Retinal pigment epithelial cell (primary cell): ENCODE results near the gene LDLRAD3.

ENCODE experiments used
- DNase-seq: peaks from one replicate; pipeline ENCODE4 v3.0.0-alpha.2; 2010; ENCODE audit warnings: low read depth
- H3K4me3 ChIP-seq: 2 replicates; pipeline ENCODE4 v1.5.1; 2011; ENCODE audit warnings: mild to moderate bottlenecking, low read length, control low read depth, moderate library complexity
- TF ChIP-seq, protein P1 (sequence below): conservative IDR thresholded peaks from 2 replicates; pipeline ENCODE4 v1.5.1; 2011; ENCODE audit warnings: low read depth, low read length, control low read depth, inconsistent platforms

Gene LDLRAD3

GRCh38 chr11:36053862-36054261, 110.0 kb downstream of the LDLRAD3 start:
- TF ChIP-seq, protein P1, sequence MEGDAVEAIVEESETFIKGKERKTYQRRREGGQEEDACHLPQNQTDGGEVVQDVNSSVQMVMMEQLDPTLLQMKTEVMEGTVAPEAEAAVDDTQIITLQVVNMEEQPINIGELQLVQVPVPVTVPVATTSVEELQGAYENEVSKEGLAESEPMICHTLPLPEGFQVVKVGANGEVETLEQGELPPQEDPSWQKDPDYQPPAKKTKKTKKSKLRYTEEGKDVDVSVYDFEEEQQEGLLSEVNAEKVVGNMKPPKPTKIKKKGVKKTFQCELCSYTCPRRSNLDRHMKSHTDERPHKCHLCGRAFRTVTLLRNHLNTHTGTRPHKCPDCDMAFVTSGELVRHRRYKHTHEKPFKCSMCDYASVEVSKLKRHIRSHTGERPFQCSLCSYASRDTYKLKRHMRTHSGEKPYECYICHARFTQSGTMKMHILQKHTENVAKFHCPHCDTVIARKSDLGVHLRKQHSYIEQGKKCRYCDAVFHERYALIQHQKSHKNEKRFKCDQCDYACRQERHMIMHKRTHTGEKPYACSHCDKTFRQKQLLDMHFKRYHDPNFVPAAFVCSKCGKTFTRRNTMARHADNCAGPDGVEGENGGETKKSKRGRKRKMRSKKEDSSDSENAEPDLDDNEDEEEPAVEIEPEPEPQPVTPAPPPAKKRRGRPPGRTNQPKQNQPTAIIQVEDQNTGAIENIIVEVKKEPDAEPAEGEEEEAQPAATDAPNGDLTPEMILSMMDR = no peak
- no peak overlapping the region for H3K4me3 ChIP-seq
- DNase-seq = no peak

GRCh38 chr11:36054628-36055027, 110.8 kb downstream of the LDLRAD3 start:
- no peak overlapping the region for H3K4me3 ChIP-seq
- DNase-seq = no peak
- TF ChIP-seq, protein P1 = no peak

- DNase-seq = no peak
- no peak overlapping the region for H3K4me3 ChIP-seq
- TF ChIP-seq, protein P1 = peak; percentile 70
These were observed 112.4 kb downstream of the LDLRAD3 start for GRCh38 chr11:36056160-36056751.

GRCh38 chr11:36057379-36058042, 113.6 kb downstream of the LDLRAD3 start:
- no peak for DNase-seq
- H3K4me3 ChIP-seq = no peak overlapping the region
- TF ChIP-seq, protein P1 = no peak

DNA sequence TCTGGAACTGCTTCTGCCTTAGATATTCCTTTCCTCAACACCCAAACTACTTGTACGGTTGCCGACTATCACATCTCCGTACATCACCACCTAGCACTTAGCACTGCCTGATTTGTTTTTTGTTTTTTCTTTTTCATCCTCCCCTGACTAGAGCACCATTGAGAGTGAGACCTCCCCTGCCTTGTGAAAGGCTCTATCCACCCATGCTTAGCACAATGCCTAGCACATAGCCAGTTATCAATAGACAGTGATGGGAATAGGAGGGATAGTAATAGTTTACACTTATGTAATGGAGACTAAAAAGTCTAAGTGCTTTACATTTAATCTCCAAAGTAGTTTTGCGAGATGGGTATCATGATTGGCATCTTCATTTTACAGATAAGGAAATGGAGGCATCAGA, 115.8 kb downstream of the LDLRAD3 start:
- DNase-seq = no peak
- TF ChIP-seq, protein P1 = no peak
- no peak overlapping the region for H3K4me3 ChIP-seq

- TF ChIP-seq, protein P1 = no peak
- no peak for DNase-seq
- H3K4me3 ChIP-seq = no peak overlapping the region
These were observed 117.1 kb downstream of the LDLRAD3 start for GRCh38 chr11:36060926-36061325.

DNA sequence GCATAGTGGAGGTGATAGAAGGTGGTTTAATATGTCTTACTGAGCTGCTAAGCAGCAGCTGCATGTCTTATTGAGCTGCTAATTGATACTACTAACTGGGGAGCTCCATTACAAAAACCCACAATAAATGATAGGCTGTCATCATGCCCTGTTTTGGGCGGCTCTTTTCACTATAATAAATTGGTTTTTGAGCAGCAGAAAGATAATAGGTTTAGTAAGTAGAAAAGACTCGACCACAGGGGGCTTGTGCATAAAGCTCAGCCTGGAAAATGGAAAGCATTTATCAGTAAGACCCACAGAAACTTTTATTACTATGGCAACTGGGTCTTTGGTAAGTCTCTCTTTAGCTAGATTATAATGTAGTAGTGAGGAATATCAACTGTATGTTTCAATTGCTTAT, 117.6 kb downstream of the LDLRAD3 start:
- no peak overlapping the region for H3K4me3 ChIP-seq
- TF ChIP-seq, protein P1 = no peak
- DNase-seq = no peak
